Esophagus muscularis mucosa (tissue), 3 donors: ENCODE data around the gene CXCL16.

Source experiments
- POLR2A ChIP-seq: fragments of 450-650 bp; IDR thresholded peaks from one replicate; pipeline ENCODE4 v1.6.1; 2017; ENCODE audit warnings: antibody characterized with exemption, moderate library complexity, mild to moderate bottlenecking, low read depth
- POLR2AphosphoS5 ChIP-seq, 2 donors: sonication (generic); formaldehyde crosslinking; IDR thresholded peaks; one replicate each; pipeline ENCODE4 v1.6.1; 2017; ENCODE audit warnings: antibody characterized with exemption in 2 of 2
- TF ChIP-seq, protein P1 (sequence below), 3 experiments: fragments of 200-600 bp in 2 of 3; fragments of 450-650 bp in 1 of 3; sonication (generic) in 2 of 3; IDR thresholded peaks; one replicate each; pipeline ENCODE4 v1.5.1; 2017 to 2019; ENCODE audit warnings: antibody characterized with exemption in 3 of 3, mild to moderate bottlenecking in 2 of 3, moderate library complexity in 1 of 3

DNA sequence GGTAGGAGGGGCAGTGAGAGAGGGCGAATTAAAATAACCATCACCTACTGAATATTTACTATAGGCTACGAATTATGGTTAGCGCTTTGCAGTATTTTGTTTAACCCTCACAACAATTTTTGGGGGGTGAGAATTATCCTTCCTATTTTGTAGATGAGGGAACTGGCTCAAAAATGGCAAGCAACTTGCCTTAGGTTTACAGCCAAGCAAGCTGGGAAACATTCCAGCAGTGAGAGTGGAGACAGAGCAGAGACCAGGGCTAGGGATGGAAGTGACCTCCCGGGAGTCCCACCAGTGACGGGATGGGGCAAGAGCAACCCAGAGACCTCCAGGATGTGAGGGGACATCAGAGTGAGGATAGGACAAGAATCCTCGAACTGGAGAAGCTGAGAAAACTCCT is 46.8 kb upstream of the CXCL16 start:
- no peak for TF ChIP-seq POLR2AphosphoS5 (IDR thresholded peaks at IDR 0.05)
- no peak for TF ChIP-seq POLR2A
- TF ChIP-seq, protein P1, sequence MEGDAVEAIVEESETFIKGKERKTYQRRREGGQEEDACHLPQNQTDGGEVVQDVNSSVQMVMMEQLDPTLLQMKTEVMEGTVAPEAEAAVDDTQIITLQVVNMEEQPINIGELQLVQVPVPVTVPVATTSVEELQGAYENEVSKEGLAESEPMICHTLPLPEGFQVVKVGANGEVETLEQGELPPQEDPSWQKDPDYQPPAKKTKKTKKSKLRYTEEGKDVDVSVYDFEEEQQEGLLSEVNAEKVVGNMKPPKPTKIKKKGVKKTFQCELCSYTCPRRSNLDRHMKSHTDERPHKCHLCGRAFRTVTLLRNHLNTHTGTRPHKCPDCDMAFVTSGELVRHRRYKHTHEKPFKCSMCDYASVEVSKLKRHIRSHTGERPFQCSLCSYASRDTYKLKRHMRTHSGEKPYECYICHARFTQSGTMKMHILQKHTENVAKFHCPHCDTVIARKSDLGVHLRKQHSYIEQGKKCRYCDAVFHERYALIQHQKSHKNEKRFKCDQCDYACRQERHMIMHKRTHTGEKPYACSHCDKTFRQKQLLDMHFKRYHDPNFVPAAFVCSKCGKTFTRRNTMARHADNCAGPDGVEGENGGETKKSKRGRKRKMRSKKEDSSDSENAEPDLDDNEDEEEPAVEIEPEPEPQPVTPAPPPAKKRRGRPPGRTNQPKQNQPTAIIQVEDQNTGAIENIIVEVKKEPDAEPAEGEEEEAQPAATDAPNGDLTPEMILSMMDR (IDR thresholded peaks at IDR 0.05) = no peak
